Naive B cell (primary cell): ENCODE measurements around the gene RAD51B. TPM values are rescaled to one million over a fixed set of nuclear protein-coding genes. Genes with fewer than 3 reads are reported as not detected.
A peak's percentile ranks its signal among the peaks of the same experiment; 100 is the strongest.

Source experiments
- ATAC-seq, 2 donors: fragments of 150-1000 bp; cut with Tn5 transposase; 2 replicates each; pipeline ENCODE4 v1.10.0; 2021; ENCODE audit warnings: low read depth in 2 of 2, mild to moderate bottlenecking in 2 of 2, moderate library complexity in 2 of 2
- DNase-seq: peaks from one replicate; pipeline ENCODE4 v3.0.0; 2022
- H3K27ac Mint-ChIP-seq, 6 donors: one replicate each; pipeline ENCODE4 v1.8.0; 2020 to 2022; ENCODE audit warnings: mild to moderate bottlenecking in 6 of 6, mixed read lengths in 6 of 6, moderate library complexity in 5 of 6, inconsistent platforms in 2 of 6
- H3K27me3 Mint-ChIP-seq, 3 donors: one replicate each; pipeline ENCODE4 v1.8.0; 2021 to 2022; ENCODE audit warnings: mixed read lengths in 3 of 3, mild to moderate bottlenecking in 1 of 3
- H3K36me3 Mint-ChIP-seq, 2 donors: one replicate each; pipeline ENCODE4 v1.8.0; 2020 to 2022; ENCODE audit warnings: mixed read lengths in 2 of 2, inconsistent platforms in 1 of 2, mild to moderate bottlenecking in 1 of 2
- H3K4me1 Mint-ChIP-seq, 3 donors: one replicate each; pipeline ENCODE4 v1.8.0; 2020 to 2022; ENCODE audit warnings: mixed read lengths in 3 of 3, inconsistent platforms in 1 of 3, mild to moderate bottlenecking in 1 of 3, moderate library complexity in 1 of 3
- H3K4me3 Mint-ChIP-seq, 8 donors: one replicate each; pipeline ENCODE4 v1.8.0; 2020 to 2022; ENCODE audit warnings: mild to moderate bottlenecking in 8 of 8, mixed read lengths in 8 of 8, moderate library complexity in 8 of 8, inconsistent platforms in 2 of 8
- H3K9me3 Mint-ChIP-seq, 7 donors: one replicate each; pipeline ENCODE4 v1.8.0; 2020 to 2022; ENCODE audit warnings: mixed read lengths in 7 of 7, mild to moderate bottlenecking in 5 of 7, inconsistent platforms in 2 of 7, moderate library complexity in 1 of 7
- polyA plus RNA-seq, 6 donors: library from polyadenylated mRNA; unstranded; fragments of 300-500 nt; fragmentation: Illumina TruSeq; gene quantifications; one replicate each; pipeline ENCODE4 v1.2.3, GENCODE V29; 2021; ENCODE audit warnings: low read depth in 6 of 6

The RAD51B gene
- polyA plus RNA-seq, 6 donors from 2014 or later, result 27.4 to 37.2 (median 31.8) TPM

DNA sequence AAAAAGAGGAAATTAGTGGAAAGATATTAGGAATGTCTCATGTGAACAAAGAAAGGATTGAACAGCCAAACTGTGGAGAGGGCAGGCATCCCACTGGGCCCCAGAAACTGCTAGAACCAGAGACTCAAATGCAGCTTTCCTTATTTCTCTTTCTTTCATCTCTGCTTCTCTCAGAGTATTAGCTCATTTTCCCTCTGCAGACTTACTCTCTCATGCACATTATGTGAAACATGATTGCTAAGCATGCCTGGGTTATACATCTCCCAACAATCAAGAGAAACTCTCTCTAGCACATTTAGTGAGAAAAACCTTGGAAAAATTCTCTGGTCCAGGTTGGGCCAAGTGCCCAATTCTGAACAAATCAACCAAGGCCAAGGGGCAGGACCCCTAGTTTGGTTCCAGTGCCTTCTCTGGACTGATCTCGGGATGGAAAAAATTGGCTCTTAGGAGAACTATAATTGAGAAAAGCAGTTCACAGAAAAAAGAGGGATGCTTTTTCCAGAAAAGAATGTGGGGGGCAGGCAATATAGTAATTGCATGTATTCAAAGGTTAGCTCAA, 313.1 kb downstream of the RAD51B start:
- Mint-ChIP-seq H3K27ac (no peak overlapping the region), H3K4me1 (no peaks in the 10 kb centered on the region), H3K36me3 (no peaks in the 10 kb centered on the region), H3K9me3 (no peaks in the 10 kb centered on the region), H3K4me3 (no peak overlapping the region), H3K27me3 (no peaks in the 10 kb centered on the region)
- no peak for ATAC-seq
- DNase-seq, result no peak

DNA sequence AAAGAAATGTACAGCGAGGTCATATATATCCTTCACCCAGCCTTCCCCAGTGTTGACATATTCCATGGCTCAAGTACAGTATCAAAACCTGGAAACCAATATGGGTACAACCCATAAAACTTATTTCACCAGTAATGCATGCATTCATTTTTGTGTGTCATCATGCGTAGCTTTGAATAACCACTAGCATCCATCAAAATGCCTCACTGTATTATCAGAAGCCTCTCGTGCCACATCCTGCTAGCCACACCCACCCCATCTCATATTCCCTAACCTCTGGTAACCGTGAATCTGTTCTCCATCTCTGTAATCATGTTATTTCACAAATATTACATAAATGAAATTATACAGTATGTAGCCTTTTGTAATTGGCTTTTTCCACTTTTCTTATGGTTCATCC, 314.3 kb downstream of the RAD51B start:
- H3K27me3 Mint-ChIP-seq, result no peaks in the 10 kb centered on the region
- H3K4me3 Mint-ChIP-seq, result no peak overlapping the region
- H3K27ac Mint-ChIP-seq, result peak overlapping the region in 1 of 6 donors; percentile 49
- H3K36me3 Mint-ChIP-seq, result no peaks in the 10 kb centered on the region
- ATAC-seq (no peak), DNase-seq (no peak)
- H3K9me3 Mint-ChIP-seq, result no peaks in the 10 kb centered on the region
- no peaks in the 10 kb centered on the region for H3K4me1 Mint-ChIP-seq

DNA sequence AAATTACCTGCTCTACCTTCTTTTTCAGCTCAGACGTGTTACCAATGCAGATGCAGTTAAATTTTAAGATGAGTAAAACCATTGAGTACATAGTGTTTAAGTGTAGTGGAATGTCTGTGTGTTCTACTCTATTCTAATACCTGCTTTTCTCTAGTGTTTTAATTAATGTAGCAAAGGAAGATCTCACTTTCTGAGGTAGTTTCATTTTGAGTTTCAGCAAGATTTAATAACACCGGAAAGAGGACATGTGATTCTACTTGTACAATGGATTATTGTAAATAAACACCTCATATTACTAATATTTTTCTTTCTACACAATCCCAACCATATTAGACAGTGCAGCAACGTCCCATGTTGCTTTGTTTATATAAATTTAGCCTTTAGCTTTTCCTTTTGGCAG, 315.4 kb downstream of the RAD51B start:
- no peaks in the 10 kb centered on the region for H3K27me3 Mint-ChIP-seq
- DNase-seq, result no peak
- H3K9me3 Mint-ChIP-seq, result no peaks in the 10 kb centered on the region
- ATAC-seq, result no peak
- H3K27ac Mint-ChIP-seq, result no peak overlapping the region
- H3K4me3 Mint-ChIP-seq, result no peak overlapping the region
- H3K36me3 Mint-ChIP-seq, result no peaks in the 10 kb centered on the region
- no peaks in the 10 kb centered on the region for H3K4me1 Mint-ChIP-seq

DNA sequence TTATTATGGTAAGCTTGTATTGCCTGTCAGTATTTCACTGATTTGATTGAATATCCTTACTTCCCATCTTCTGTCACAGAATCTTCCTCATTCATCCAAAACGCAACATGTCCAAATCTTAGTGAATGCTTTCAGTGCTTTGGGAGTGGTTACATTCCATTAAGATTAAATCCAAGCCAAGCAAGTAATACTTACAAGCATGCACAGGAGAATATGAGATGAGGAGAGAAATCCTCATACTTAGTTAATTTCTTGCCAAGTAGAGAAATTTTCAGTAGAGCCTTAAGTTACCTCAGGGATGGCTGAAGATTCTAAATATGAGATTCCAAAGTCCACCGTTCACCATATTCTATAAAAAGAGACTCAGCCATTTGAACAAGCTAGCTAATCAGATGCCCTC, 316.0 kb downstream of the RAD51B start:
- Mint-ChIP-seq H3K27ac (no peak overlapping the region), H3K9me3 (no peaks in the 10 kb centered on the region), H3K4me3 (no peak overlapping the region), H3K27me3 (no peaks in the 10 kb centered on the region), H3K36me3 (no peaks in the 10 kb centered on the region), H3K4me1 (no peaks in the 10 kb centered on the region)
- ATAC-seq (no peak), DNase-seq (no peak)

DNA sequence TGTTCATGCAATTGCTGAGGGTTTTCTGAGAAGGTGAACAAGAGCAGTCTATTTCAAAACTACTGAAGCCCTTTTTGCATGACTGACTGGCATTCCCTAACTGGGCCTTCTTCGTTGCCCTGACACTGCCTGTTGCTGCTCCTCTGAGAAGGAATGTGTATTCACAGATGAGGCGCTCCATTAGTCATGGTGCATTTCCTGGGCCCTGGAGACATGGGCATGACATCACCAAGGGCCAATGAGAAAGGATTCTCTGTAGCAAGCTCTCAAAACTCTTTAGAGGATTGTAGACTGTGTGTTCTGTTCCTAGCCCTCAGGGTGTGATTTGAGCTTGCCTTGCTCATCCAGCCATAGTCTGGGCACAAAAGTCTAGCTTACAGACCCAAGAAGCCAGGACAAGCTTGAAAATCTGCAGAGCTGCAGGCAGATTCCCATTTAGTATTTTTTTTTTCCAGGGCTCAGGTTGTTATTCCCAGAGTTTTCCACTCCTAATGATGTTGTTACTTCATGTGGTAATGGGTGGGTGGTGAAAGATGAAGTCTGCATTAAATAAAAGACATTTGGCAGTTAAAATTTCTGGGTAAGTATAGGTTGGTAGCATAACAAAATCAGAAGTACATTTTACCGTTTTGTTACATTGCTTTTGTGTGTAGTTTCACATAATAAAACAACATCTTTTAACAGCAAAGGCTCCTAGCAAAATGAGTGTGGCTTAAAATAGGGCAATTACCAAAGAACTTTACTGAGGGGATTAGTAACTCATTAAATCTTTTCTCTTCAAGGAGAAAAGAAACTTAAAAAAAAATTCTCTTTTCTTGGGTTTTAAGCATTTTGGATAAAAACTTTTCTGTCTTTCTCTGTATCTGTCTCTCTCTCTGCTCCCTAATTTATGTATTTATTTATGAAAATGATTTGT, 318.4 kb downstream of the RAD51B start:
- Mint-ChIP-seq H3K9me3 (no peaks in the 10 kb centered on the region), H3K4me1 (no peaks in the 10 kb centered on the region), H3K4me3 (no peak overlapping the region), H3K36me3 (no peaks in the 10 kb centered on the region), H3K27ac (peak overlapping the region in 1 of 6 donors; percentile 49), H3K27me3 (no peaks in the 10 kb centered on the region)
- no peak for DNase-seq
- ATAC-seq, result no peak

DNA sequence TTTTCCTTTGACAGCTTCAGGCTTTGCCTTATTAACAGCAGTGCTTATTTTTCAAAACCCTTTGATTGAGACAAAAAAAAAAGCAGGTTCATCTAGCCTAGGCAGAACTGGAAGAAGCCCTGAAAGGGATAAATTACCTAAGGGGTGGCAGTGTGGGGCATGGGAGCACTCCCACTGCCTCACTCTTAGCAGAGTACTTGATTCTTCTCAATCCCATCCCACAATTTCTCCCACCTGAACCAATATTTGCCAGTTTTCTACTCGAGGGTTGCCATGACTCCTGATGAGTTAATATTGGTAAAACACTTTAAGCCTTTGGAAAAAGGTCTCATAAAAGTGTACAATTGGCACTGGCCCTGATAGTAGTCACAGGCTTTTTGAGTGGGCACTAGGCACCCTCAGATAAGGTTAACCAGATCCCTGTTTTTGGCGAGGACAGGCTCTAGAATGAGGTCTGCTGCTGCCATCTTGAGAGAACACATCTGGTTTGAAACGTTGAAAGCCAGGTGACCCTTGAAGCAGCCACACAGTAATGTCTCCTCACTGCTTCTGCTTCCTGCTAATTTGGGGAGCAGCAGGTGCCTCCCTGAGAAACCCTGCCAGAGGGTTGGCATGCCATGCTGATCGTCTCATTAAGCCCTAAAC, 320.0 kb downstream of the RAD51B start:
- Mint-ChIP-seq H3K36me3 (no peaks in the 10 kb centered on the region), H3K27ac (peak overlapping the region in 1 of 6 donors; percentile 44)
- ATAC-seq, result no peak

DNA sequence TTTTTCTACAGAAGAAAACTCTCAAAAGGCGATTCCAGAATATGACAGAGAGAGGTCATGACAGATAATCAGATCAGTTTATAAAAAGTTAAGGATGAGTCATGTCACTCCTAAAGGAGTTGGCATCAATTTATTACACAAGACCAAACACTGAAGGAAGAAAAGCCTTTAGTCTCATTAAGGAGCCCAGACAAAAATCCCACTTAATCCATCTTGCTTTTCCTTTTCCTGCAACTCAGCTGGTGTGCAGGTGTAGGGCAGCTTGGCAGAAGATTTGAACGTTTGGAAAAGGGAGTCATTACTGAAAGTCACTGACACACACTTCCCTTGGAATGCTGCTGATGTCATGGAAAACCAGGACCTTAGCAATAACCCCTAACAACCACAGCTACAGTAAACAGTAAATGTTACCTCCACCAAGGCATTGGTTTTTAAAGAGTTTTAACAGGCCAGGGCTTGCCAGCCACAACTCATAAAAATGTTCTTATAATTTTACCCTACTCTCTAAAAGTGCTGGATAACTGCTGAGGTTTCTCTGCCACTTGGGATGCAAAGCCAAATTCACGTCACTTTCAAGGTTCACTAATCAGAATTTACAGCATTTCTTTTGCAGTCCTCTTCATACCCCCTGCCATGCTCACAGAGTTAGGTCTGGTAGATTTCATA, 320.6 kb downstream of the RAD51B start:
- Mint-ChIP-seq H3K4me3 (no peak overlapping the region), H3K27ac (peak overlapping the region in 1 of 6 donors; percentile 44), H3K36me3 (no peaks in the 10 kb centered on the region), H3K9me3 (no peaks in the 10 kb centered on the region), H3K27me3 (no peaks in the 10 kb centered on the region), H3K4me1 (peaks cover 0 to 5% (median 3%) of the 10 kb centered on the region in 3 donors)
- ATAC-seq (no peak), DNase-seq (no peak)

More for the DNA sequence above, 320.0 kb downstream of the RAD51B start:
- no peaks in the 10 kb centered on the region for H3K9me3 Mint-ChIP-seq
- H3K4me3 Mint-ChIP-seq, result no peak overlapping the region
- peaks cover 0 to 5% (median 3%) of the 10 kb centered on the region in 3 donors for H3K4me1 Mint-ChIP-seq
- no peak for DNase-seq
- H3K27me3 Mint-ChIP-seq, result no peaks in the 10 kb centered on the region

DNA sequence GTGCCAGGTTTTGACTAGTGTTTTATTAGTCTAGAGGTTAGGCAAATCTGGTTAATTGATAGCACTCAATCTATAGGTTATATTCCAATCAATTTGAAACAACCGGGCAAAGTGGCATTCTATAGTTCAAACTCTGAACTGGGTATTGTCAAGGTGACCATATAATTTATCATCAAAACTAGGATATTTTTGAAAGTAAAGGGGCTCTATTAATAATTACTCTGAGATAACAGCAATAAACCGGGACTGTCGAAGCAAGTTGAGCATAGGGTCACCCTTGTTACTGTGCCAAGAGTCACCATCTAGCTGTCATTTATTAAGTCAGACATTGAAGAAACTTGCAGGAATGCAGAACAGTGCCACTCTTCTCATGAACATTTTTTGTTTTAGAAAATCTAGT, 321.2 kb downstream of the RAD51B start:
- ATAC-seq (no peak), DNase-seq (no peak)
- Mint-ChIP-seq H3K4me1 (peaks cover 0 to 5% (median 3%) of the 10 kb centered on the region in 3 donors), H3K4me3 (no peak overlapping the region), H3K27ac (no peak overlapping the region), H3K9me3 (peaks cover 0 to under 1% (median 0%) of the 10 kb centered on the region in 7 donors), H3K36me3 (no peaks in the 10 kb centered on the region), H3K27me3 (no peaks in the 10 kb centered on the region)

DNA sequence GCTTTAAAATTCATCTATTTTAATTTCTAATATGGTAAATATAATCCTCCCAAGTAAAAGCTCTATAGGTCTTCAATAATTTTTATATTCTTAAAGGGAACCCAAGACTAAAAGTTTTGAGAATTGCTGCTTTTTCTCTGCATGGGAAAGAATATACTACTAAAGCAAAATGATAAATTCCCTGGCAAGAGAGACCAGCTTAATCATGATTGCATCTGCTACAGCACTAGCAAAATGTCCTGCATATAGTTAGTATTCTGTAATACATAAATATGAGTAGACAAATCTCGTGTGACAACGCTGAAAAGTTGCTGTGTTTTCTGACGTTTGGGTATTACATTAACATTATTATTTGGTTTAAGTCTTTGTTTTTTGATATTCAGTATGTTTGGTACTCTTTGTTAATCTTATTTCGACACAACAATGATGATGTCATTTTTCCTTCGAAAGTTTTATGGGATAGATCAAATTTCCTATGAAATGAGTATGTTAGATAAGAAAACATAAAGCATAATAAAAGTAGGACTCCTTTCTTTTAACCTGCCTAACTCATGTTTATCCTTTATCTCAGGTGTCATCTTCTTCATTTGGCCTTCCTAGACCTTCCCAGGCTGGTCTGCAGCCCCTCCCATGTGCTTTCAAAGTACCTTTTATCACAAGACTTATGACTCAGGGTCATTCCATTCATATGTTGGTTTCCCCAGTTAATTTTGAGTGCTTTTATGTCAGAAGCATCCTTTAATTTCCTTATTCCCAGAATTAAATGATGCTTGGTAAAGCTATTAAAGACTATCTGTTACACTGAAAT, 321.9 kb downstream of the RAD51B start:
- no peaks in the 10 kb centered on the region for H3K27me3 Mint-ChIP-seq
- no peak overlapping the region for H3K4me3 Mint-ChIP-seq
- ATAC-seq (no peak), DNase-seq (no peak)
- no peaks in the 10 kb centered on the region for H3K36me3 Mint-ChIP-seq
- H3K4me1 Mint-ChIP-seq, result peaks cover 3 to 5% (median 5%) of the 10 kb centered on the region in 3 donors
- peak overlapping the region in 1 of 6 donors; percentile 71 for H3K27ac Mint-ChIP-seq
- H3K9me3 Mint-ChIP-seq, result peaks cover 0 to 1% (median 0%) of the 10 kb centered on the region in 7 donors

DNA sequence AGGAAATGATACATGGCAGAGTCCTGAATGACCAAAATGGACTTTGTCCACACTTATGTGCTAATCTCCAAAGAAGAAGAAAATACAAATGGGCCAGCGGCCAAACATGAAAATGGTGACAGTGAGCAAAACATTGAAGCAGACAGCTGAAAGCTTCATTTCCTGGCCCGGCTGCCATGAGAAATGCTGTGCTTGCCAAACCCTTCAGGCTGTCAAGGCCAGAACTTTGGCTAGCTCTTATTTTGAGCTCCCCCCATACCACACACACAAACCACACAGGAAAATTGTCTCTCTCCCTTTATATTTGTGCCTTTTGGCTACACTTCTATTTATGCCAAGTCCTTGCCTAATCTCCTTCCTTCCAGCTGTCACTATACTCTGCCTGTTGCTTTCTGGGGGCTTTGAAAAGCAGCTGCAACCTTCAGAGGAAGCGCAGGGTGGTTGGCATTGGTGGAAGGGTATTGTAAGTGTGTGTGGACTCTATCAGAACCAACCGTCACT, 323.8 kb downstream of the RAD51B start:
- DNase-seq (no peak), ATAC-seq (no peak)
- H3K36me3 Mint-ChIP-seq, result peaks cover 7 to 8% of the 10 kb centered on the region in 2 donors
- peaks cover 0 to 8% (median under 1%) of the 10 kb centered on the region in 7 donors for H3K9me3 Mint-ChIP-seq
- peaks cover 3 to 8% (median 5%) of the 10 kb centered on the region in 3 donors for H3K4me1 Mint-ChIP-seq
- H3K27me3 Mint-ChIP-seq, result no peaks in the 10 kb centered on the region
- H3K27ac Mint-ChIP-seq, result peak overlapping the region in 1 of 6 donors; percentile 23
- H3K4me3 Mint-ChIP-seq, result no peak overlapping the region

DNA sequence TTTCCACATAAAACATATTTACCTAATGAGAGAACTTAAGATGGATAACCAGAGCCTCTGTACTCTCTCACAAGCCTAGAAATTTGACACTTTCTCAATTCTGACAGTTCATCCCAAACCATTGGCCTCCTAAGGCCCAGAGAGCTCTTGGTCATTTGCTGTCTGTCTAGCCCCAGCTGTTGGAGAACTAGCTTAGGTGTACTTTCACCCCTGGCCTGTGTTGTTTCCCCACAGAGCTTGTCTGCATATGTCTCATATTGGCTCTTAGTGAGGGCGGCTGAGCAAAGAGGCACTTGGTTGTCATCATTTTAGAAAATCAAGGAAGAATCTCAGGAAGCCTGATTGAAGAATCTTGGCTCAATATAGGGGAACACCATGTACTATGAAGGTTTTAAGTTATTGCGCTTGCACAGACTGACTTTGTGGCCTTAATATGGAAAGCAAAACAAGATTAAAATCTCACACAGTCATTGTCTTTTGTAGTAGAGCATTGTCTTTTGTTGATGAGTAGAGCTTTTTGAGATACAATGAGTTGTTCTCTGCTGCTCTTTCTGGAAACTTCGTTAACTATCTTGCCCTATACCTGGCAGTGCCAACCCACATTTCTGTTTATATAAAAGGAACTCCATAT, 324.6 kb downstream of the RAD51B start:
- Mint-ChIP-seq H3K27ac (peak overlapping the region in 1 of 6 donors; percentile 13), H3K27me3 (no peaks in the 10 kb centered on the region), H3K4me1 (peaks cover 3 to 8% (median 5%) of the 10 kb centered on the region in 3 donors), H3K36me3 (peaks cover 11 to 15% of the 10 kb centered on the region in 2 donors), H3K4me3 (no peak overlapping the region), H3K9me3 (peaks cover 0 to 16% (median 8%) of the 10 kb centered on the region in 7 donors)
- no peak for ATAC-seq
- no peak for DNase-seq

DNA sequence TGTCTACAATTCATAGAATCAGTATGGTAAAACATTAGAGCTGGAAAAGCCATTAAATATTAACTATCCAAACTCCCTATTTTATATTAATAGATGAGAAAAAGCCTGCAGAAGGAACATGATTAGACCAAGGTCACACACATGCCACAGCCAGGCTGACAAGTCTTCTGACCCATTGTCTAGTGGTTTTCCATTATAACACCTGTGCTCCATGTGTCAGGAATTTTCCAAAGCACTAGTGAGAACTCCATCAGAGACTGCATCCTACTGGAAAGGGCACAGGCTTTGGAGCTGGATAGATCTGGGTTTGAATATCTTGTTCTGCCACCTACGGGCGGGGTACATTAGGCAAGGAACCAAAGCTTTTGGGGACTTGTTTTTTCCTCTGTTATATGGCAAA, 325.5 kb downstream of the RAD51B start:
- no peak overlapping the region for H3K27ac Mint-ChIP-seq
- ATAC-seq, result no peak
- peaks cover 3 to 8% (median 5%) of the 10 kb centered on the region in 3 donors for H3K4me1 Mint-ChIP-seq
- H3K9me3 Mint-ChIP-seq, result peaks cover 0 to 19% (median 8%) of the 10 kb centered on the region in 7 donors
- H3K27me3 Mint-ChIP-seq, result no peaks in the 10 kb centered on the region
- H3K36me3 Mint-ChIP-seq, result peaks cover 11 to 16% of the 10 kb centered on the region in 2 donors
- no peak overlapping the region for H3K4me3 Mint-ChIP-seq
- DNase-seq, result no peak
